ENCODE measurements around the gene RAP1GAP2. TPM values are rescaled to one million over a fixed set of nuclear protein-coding genes. Genes with fewer than 3 reads are reported as not detected.

The RAP1GAP2 gene
- total RNA-seq, 4 donors from 2014 or later: 7.4 to 13.1 (median 10.7) TPM

DNA sequence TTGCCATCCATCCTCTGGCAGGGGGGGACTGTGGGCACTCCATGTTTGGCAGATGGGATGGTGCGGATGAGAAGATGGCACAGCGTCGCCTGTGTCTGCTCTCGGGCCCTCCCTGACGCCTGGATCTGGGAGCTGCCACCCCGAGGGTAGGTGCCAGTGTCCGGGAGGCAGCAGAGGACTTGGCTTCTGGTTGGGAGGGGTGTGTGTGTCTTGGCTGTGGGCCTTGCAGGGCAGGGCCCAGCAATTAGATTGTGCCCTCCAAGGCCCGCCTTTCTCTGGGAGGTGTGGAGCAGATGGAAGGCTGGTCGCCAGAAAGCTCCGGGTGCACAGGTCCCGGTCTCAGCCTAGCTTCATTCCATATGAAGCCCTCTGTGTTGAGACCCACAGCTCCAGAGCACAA lies 1.4 kb downstream of the RAP1GAP2 start:
- TF ChIP-seq EP300 (IDR thresholded peaks at IDR 0.05) (no peak), POLR2A (IDR thresholded peaks at IDR 0.05; ENCODE audit: low read depth) (no peak), POLR2AphosphoS5 (IDR thresholded peaks at IDR 0.05) (no peak)
- TF ChIP-seq, protein P1, sequence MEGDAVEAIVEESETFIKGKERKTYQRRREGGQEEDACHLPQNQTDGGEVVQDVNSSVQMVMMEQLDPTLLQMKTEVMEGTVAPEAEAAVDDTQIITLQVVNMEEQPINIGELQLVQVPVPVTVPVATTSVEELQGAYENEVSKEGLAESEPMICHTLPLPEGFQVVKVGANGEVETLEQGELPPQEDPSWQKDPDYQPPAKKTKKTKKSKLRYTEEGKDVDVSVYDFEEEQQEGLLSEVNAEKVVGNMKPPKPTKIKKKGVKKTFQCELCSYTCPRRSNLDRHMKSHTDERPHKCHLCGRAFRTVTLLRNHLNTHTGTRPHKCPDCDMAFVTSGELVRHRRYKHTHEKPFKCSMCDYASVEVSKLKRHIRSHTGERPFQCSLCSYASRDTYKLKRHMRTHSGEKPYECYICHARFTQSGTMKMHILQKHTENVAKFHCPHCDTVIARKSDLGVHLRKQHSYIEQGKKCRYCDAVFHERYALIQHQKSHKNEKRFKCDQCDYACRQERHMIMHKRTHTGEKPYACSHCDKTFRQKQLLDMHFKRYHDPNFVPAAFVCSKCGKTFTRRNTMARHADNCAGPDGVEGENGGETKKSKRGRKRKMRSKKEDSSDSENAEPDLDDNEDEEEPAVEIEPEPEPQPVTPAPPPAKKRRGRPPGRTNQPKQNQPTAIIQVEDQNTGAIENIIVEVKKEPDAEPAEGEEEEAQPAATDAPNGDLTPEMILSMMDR (IDR thresholded peaks at IDR 0.05): no peak
- H3K4me1 ChIP-seq: no peaks in the 10 kb centered on the region
- 83% methylated on average over 8 of the region's 11 CpGs for WGBS
- intact Hi-C loops (cut with DNase I): no loop called here
- DNase-seq (ENCODE audit: extremely low spot score): no peak
- H3K27me3 ChIP-seq: peaks cover 0 to 59% (median 0%) of the 10 kb centered on the region in 4 donors
- H3K27ac ChIP-seq (replicated peaks in 1 of 4): no peak overlapping the region
- H3K9me3 ChIP-seq: no peaks in the 10 kb centered on the region
- H3K36me3 ChIP-seq: no peaks in the 10 kb centered on the region
- no peak overlapping the region for H3K4me3 ChIP-seq

DNA sequence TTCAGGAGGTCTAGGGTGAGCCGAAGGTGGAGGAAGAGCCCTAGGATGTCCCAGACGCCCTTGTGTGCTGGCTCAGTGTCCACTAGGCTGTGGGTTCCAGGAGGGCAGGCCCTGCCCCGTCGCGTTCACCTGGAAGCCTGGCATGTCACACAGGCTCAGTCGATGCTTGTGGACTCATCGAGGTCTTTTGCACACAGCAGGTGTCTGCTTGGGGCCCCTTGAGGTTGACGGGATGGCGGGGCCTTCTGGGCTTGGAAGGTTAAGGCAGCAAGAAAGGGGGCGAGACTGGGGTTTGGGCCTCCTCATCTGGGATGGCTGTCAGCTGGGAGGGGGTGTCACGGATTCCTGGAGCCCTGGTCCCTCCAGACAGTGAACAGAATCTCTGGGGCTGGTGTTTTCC lies 1.9 kb downstream of the RAP1GAP2 start:
- Histone ChIP-seq H3K27me3 (peaks cover 0 to 56% (median 0%) of the 10 kb centered on the region in 4 donors), H3K9me3 (no peaks in the 10 kb centered on the region), H3K27ac (replicated peaks in 1 of 4) (no peak overlapping the region), H3K4me1 (no peaks in the 10 kb centered on the region), H3K4me3 (no peak overlapping the region), H3K36me3 (no peaks in the 10 kb centered on the region)
- intact Hi-C loops (cut with DNase I): no loop called here
- 70% methylated on average over 2 of the region's 11 CpGs for WGBS
- TF ChIP-seq POLR2A (IDR thresholded peaks at IDR 0.05; ENCODE audit: low read depth): no peak
- no peak for TF ChIP-seq EP300 (IDR thresholded peaks at IDR 0.05)
- TF ChIP-seq, protein P1 (IDR thresholded peaks at IDR 0.05): no peak
- DNase-seq (ENCODE audit: extremely low spot score): no peak

DNA sequence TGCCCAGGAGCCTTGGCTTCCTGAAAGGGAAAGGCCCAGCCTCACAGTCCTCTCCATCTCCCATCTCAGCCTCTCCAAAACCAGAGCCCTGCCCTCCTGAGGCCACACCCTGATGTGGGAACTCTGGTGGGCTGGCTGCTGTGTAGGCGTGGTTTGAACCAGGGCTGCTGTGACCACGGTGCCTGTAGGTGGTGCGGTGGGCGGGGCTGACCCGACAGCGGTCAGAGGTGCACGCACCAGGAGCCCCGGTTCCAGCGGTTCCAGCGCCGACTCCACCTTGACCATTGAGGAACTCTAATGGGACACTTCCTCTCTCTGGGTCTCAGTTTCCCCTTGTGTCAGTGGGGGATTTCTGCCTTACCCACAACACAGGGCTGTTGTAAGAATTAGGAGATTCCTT lies 2.4 kb downstream of the RAP1GAP2 start:
- intact Hi-C loops (cut with DNase I): no loop called here
- peaks cover 0 to 56% (median 0%) of the 10 kb centered on the region in 4 donors for H3K27me3 ChIP-seq
- no peaks in the 10 kb centered on the region for H3K9me3 ChIP-seq
- H3K4me1 ChIP-seq: no peaks in the 10 kb centered on the region
- H3K27ac ChIP-seq (replicated peaks in 1 of 4): no peak overlapping the region
- H3K36me3 ChIP-seq: no peaks in the 10 kb centered on the region
- TF ChIP-seq POLR2A (IDR thresholded peaks at IDR 0.05; ENCODE audit: low read depth): no peak
- TF ChIP-seq, protein P1 (IDR thresholded peaks at IDR 0.05): no peak
- no peak for TF ChIP-seq EP300 (IDR thresholded peaks at IDR 0.05)
- no peak for TF ChIP-seq POLR2AphosphoS5 (IDR thresholded peaks at IDR 0.05)
- no peak for DNase-seq (ENCODE audit: extremely low spot score)
- no peak overlapping the region for H3K4me3 ChIP-seq
- WGBS: 37% methylated on average over 10 of the region's 11 CpGs

DNA sequence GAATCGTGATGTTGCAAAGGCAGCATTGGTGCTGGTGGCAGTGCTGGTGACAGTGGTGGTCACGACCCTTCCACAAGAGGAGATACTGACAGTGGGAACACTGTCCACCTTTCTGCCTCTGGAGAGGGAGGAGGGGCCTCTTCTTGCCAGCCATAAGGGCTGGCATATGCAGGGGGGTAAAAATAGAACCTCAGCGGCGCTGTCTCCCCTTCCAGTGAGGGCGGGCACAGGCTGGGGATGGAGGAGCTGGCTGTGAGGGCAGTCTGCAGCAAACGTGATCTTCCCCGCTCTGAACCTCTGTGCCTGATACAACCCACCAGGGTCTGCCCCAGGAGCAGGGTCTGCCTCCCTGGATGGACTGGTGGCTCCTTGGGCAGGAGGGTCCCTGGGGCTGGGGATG lies 3.4 kb downstream of the RAP1GAP2 start:
- WGBS: 79% methylated on average over 7 of the region's 7 CpGs
- Histone ChIP-seq H3K27me3 (peaks cover 0 to 51% (median 0%) of the 10 kb centered on the region in 4 donors), H3K27ac (replicated peaks in 1 of 4) (no peak overlapping the region), H3K9me3 (peaks cover 0 to 3% (median 0%) of the 10 kb centered on the region in 4 donors), H3K36me3 (no peaks in the 10 kb centered on the region), H3K4me1 (no peaks in the 10 kb centered on the region), H3K4me3 (no peak overlapping the region)
- intact Hi-C loops (cut with DNase I): no loop called here
- no peak for DNase-seq (ENCODE audit: extremely low spot score)
- TF ChIP-seq POLR2AphosphoS5 (IDR thresholded peaks at IDR 0.05) (no peak), EP300 (IDR thresholded peaks at IDR 0.05) (no peak), POLR2A (IDR thresholded peaks at IDR 0.05; ENCODE audit: low read depth) (no peak)
- TF ChIP-seq, protein P1 (IDR thresholded peaks at IDR 0.05): no peak

DNA sequence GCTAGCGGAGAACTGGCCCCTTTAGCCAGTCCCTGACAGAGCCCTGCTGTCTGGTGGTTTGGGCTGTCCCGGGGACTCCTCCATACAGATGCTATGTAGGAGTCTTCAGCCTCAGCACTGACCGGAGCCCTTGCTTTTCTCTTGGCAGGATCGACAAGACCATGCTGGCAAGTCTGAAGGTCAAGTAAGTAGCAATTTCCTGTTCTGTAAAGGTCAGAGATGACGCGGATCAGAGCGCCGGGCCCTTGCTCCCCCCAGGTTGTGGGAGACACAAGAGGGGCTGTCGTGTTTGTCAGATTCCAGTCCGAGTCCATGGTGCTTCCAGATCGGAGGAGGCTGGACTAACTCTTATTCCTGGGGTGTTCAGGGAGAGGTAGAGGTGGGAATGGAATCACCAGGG lies 4.1 kb downstream of the RAP1GAP2 start:
- no peak overlapping the region for H3K27ac ChIP-seq (replicated peaks in 1 of 4)
- H3K4me1 ChIP-seq: no peaks in the 10 kb centered on the region
- no peak overlapping the region for H3K4me3 ChIP-seq
- intact Hi-C loops (cut with DNase I): no loop called here
- no peaks in the 10 kb centered on the region for H3K36me3 ChIP-seq
- peaks cover 0 to 47% (median 0%) of the 10 kb centered on the region in 4 donors for H3K27me3 ChIP-seq
- 68% methylated on average over 11 of the region's 11 CpGs for WGBS
- peaks cover 0 to 3% (median 0%) of the 10 kb centered on the region in 4 donors for H3K9me3 ChIP-seq
- no peak for DNase-seq (ENCODE audit: extremely low spot score)
- no peak for TF ChIP-seq POLR2AphosphoS5 (IDR thresholded peaks at IDR 0.05)
- TF ChIP-seq, protein P1 (IDR thresholded peaks at IDR 0.05): no peak
- no peak for TF ChIP-seq POLR2A (IDR thresholded peaks at IDR 0.05; ENCODE audit: low read depth)
- no peak for TF ChIP-seq EP300 (IDR thresholded peaks at IDR 0.05)

Measured in esophagus muscularis mucosa (tissue), 4 donors.